ENCODE results near the gene TPSB2. TPM values are rescaled to one million over a fixed set of nuclear protein-coding genes. Genes with fewer than 3 reads are reported as not detected.
"Not testable (repeated sequence)": the region's sequence is repeated elsewhere in the genome, so short reads cannot be mapped to it uniquely, and the experiment has no call there.

Gene TPSB2
- total RNA-seq, 2 experiments from 2014 or later, result not detected

DNA sequence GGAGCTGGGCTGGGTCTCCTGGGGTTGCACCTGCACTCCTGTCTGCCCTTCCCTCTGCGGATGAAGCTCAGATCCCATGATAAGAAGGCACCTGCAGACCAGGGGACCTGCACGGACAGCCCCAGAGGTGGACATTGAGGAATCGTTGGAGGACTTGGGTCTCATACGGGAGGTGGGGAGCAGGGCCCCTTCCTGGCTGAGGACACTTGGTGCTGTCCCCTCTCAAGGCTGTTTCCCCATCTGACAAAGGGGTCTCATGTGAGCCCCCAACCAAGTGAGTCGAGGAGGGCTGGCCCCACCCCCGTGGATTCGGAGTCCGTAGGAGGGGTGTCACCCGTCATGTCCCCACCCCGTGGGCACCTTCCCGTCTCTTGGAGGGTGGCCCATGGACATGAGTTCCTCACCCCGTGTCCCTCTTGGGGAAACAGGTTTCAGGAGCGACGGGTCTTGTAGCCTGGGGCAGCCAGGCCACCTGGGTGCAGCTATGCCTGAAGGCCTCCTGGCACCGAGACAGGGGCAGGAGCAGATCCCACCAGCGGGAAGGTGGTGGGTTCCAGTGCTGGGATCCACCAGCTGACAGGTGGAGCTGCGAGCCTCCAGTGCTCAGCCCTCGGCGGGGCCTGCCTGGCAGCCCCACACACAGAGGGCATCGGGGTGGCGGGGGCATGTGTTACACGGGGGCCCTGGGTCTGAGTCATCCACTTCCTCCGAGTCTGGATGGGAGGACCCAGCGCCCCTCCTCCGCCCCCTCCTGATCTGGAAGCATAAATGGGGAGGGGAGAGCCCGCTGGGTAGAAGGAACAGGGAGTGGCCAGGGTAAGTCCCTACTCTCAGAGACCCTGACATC lies 25.5 kb upstream of the TPSB2 start, which contains the start of gene TPSD1:
TPSD1 (plus strand) TSS at position 794 of the 847 bp plus-strand sequence. CDS start 212 bp downstream, outside the sequence.
- not testable (repeated sequence) for H3K4me3 Mint-ChIP-seq, H3K27ac Mint-ChIP-seq, H3K36me3 Mint-ChIP-seq, H3K9me3 Mint-ChIP-seq, H3K4me1 Mint-ChIP-seq, DNase-seq
- peaks cover 18% of the 10 kb centered on the region for H3K27me3 Mint-ChIP-seq

DNA sequence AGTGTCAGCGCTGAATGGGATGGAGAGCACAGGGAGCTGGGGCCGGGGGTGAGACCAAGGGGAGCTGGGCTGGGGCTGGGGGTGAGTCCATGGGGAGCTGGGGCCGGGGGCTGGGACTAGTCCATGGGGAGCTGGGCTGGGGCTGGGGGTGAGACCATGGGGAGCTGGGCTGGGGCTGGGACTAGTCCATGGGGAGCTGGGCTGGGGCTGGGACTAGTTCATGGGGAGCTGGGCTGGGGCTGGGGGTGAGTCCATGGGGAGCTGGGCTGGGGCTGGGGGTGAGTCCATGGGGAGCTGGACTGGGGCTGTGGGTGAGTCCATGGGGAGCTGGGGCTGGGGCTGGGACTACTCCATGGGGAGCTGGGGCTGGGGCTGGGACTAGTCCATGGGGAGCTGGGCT lies 24.8 kb upstream of the TPSB2 start:
- H3K27me3 Mint-ChIP-seq, result peaks cover 12% of the 10 kb centered on the region

DNA sequence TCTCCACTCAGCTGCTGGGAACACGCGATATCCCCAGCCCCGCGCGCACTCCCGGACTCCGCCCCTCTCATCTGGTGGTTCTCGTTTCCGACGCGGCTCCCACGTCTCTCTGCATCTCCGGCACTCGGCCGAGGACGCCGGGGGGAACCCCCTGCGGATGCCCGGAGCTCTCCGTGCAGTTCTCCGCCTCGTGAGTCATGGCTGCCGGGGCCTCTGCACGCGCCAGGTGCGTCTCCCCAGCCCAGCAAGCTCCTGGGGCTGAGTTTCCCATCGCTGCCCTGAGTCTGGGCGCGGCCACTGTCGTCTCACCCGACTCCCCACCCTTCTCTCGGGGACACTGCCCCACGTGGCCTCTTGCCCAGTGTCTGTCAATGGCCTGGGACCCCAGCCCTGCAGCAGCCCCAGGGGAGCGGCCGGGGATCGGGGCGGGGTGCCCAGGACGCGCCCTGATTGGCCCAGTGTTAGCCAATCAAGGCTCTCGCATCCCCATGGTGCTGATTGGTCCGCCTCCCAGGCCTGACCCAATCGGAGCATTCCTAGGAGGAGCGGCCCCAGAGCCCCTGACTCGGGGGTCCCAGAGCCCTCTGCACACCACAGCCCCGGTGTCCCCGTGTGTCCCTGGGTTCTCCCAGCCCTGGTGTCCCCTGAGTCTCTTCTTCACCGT lies 23.8 kb upstream of the TPSB2 start:
- H3K4me3 Mint-ChIP-seq, H3K9me3 Mint-ChIP-seq, H3K27me3 Mint-ChIP-seq, H3K36me3 Mint-ChIP-seq, DNase-seq, H3K4me1 Mint-ChIP-seq, H3K27ac Mint-ChIP-seq: not testable (repeated sequence)

More for the DNA sequence above, 24.8 kb upstream of the TPSB2 start:
- not testable (repeated sequence) for H3K4me3 Mint-ChIP-seq, H3K9me3 Mint-ChIP-seq, H3K36me3 Mint-ChIP-seq, DNase-seq, H3K4me1 Mint-ChIP-seq, H3K27ac Mint-ChIP-seq

DNA sequence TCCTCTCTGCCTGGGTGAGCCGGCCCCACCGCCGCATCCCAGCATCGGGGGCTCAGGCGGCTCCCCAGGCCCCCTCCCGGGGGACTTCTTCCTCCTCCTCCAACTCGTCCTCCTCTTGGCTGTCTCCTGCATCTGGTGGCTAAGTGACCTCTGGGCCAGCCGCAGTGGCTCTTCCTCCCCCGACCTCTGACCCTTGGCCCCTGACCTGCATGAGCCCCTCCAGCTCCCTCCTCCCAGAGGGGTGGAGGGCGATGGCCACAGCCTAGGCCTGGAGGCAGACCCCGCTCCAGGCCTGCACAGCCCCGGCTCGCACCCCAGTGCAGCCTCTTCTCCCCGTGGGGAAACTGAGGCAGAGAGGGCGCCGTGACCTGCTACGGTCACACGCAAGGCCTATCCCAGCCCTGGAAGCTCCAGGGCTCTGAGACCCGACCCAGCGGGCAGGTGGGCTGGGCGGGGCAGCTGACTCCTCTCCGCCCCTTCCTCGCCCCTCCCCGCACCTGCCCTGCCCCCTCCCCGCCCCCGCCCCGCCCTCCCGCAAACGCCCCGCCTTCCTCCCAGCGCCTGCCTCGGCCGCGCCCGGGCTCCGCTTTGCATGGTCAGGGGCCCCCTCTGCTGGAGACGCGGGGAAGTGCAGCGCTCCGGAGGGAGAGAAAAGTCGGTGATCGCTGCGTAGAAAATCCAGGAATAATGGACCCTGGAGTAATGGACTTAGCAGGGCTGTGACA lies 19.2 kb upstream of the TPSB2 start:
- H3K27me3 Mint-ChIP-seq, result peaks cover 24% of the 10 kb centered on the region
- H3K4me1 Mint-ChIP-seq, H3K27ac Mint-ChIP-seq, H3K4me3 Mint-ChIP-seq, H3K9me3 Mint-ChIP-seq, H3K36me3 Mint-ChIP-seq, DNase-seq: not testable (repeated sequence)

DNA sequence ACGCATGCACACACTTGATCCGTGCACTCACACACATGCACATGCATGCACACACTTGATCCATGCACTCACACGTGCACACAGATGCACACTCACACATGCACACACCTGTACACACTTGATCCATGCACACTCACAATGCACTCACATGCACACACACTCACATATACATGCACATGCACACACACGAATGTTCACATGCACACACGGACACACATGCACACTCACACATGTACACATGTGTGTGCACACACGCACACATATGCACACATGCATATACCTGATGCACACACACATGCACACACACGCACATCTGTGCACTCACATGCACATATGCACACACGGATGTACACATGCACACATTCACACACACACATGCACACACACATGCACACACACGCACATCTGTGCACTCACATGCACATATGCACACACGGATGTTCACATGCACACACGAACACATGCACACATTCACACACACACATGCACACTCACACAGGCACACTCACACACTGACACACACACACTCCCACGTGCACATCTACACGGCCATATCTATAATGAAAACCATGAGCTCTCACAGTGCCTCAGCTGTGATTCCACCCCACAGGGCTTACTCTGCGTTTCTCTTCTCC lies 18.0 kb upstream of the TPSB2 start:
- not testable (repeated sequence) for H3K36me3 Mint-ChIP-seq, H3K27ac Mint-ChIP-seq, DNase-seq, H3K4me1 Mint-ChIP-seq, H3K4me3 Mint-ChIP-seq, H3K9me3 Mint-ChIP-seq
- H3K27me3 Mint-ChIP-seq, result peaks cover 24% of the 10 kb centered on the region

DNA sequence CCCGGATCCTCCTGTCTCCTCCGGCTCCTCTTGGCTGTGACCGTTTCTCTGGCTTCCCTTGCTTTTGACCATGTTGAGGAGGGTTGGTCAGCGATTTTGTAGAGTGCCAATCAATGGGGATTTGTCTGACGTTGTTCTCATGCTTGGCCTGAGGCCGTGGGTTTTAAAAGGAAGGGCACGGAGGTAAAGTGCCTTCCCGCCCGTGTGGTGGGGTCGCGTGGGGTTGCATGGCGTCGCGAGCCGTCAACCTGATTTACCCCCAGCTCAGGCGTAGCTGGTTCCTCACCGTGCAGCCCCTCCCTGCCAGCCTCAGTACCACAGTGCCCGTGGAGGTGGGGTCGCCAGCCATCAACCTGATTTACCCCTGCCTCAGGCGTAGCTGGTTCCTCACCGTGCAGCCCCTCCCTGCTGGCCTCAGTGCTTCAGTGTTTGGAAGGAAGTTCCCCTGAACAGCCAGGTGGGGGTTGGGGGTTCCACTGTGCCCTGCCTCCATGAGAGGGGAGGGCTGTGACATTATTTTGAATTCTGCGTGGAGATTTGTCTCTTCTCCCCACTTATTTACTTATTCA lies 15.6 kb upstream of the TPSB2 start:
- Mint-ChIP-seq H3K9me3 (no peaks in the 10 kb centered on the region), H3K27ac (no peak overlapping the region), H3K4me1 (no peaks in the 10 kb centered on the region), H3K4me3 (no peak overlapping the region), H3K27me3 (peaks cover 24% of the 10 kb centered on the region), H3K36me3 (no peaks in the 10 kb centered on the region)
- no peak for DNase-seq

DNA sequence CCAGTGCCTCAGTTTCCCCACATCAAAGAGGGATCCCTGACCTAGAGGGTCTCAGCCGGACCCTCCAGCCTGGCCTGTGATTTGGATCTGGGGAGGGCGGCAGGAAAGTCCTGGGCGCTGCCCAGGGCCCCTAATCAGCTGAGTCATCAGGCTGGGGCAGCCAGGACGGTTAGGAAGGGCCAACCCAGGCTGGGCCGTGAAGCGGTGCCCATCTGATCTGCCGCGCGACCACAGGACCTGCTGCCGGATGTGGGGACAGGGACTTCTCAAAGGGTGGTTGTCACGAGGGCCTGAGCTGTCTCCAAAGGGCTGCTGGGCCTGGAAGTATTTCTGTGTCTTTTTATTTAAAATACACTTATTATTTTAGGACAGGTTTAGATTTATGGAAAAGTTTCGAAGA lies 14.9 kb upstream of the TPSB2 start:
- no peaks in the 10 kb centered on the region for H3K9me3 Mint-ChIP-seq
- no peak for DNase-seq
- H3K27ac Mint-ChIP-seq, result no peak overlapping the region
- no peak overlapping the region for H3K4me3 Mint-ChIP-seq
- peaks cover 24% of the 10 kb centered on the region for H3K27me3 Mint-ChIP-seq
- H3K4me1 Mint-ChIP-seq, result no peaks in the 10 kb centered on the region
- no peaks in the 10 kb centered on the region for H3K36me3 Mint-ChIP-seq

DNA sequence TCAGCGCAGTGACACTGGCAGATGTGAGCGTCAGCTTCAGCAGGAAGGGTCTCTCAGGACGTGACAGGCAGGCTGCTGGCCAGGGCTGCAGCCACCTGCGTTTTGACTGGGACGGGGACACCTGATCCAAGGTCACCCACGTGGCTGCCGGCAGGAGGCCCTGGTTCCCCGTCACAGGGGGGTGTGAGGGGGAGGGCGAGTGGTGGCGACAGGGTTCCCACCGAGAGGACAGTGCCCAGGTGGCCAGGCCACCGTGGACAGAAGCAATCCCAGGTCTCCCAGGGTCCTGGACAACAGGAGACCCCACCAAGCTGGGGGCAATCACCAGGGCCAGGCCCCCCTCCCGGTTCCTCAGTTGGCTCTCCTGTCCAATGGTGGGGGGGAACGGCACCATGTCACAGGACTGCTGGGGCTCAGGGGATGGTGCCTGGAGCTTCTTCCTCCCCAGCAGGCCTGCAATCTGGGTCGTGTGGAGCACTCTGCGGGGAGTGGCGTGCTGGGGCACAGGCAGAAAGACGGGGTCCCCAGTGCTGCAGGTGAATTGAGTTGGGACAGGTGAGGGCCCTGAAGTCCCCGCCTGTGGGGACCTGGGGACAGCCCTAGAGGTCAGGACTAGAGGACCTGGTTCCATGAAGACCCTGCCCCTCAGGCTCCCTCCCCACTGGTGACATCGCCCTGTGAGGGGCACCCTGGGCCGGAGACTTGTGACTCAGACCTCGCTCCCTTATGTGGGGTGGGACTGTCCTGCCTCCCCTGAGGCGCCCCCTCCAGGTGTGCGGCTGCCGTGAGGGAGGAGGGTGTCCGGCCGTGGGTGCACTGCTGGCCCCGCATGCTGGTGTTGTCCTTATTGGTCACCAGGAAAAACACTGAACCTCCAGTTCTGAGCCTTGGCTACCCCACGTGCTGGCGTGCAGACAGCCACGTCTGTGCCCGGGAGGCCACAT lies 14.2 kb upstream of the TPSB2 start:
- not testable (repeated sequence) for H3K4me1 Mint-ChIP-seq, H3K36me3 Mint-ChIP-seq, H3K4me3 Mint-ChIP-seq, H3K9me3 Mint-ChIP-seq, H3K27ac Mint-ChIP-seq, DNase-seq
- H3K27me3 Mint-ChIP-seq, result peaks cover 24% of the 10 kb centered on the region

DNA sequence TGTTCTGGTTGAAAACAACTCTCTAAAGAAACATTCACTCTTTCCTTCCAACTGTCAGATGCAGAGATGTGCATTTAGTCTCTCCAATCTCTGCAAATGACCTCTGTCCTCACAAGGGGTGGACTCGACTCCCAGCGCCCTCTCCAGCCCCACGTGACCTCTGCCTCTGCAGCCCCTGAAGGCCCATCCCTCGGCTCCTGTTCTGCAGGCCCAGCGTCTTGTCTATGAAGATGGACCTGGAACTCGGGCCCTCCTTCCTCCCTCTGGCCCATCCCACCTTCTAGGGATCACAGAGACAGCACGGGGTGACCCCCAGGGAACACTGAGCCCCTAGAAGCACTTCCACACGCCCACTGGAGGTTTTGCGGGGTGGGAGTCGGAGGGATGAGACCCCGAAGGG lies 13.4 kb upstream of the TPSB2 start:
- not testable (repeated sequence) for H3K36me3 Mint-ChIP-seq, H3K27ac Mint-ChIP-seq, DNase-seq, H3K4me1 Mint-ChIP-seq, H3K9me3 Mint-ChIP-seq, H3K4me3 Mint-ChIP-seq
- H3K27me3 Mint-ChIP-seq, result peaks cover 24% of the 10 kb centered on the region

DNA sequence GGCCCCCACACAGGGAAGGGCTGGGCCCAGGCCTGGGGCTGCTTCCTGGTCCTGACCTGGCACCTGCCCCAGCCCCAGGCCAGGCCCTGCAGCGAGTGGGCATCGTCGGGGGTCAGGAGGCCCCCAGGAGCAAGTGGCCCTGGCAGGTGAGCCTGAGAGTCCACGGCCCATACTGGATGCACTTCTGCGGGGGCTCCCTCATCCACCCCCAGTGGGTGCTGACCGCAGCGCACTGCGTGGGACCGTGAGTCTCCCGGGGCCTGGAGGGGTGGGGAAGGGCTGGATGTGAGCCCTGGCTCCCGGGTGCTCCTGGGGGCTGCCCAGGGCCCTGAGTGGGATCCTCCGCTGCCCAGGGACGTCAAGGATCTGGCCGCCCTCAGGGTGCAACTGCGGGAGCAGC lies 11.1 kb upstream of the TPSB2 start:
- not testable (repeated sequence) for DNase-seq, H3K27ac Mint-ChIP-seq, H3K4me1 Mint-ChIP-seq, H3K36me3 Mint-ChIP-seq, H3K4me3 Mint-ChIP-seq, H3K9me3 Mint-ChIP-seq
- peaks cover 17% of the 10 kb centered on the region for H3K27me3 Mint-ChIP-seq

DNA sequence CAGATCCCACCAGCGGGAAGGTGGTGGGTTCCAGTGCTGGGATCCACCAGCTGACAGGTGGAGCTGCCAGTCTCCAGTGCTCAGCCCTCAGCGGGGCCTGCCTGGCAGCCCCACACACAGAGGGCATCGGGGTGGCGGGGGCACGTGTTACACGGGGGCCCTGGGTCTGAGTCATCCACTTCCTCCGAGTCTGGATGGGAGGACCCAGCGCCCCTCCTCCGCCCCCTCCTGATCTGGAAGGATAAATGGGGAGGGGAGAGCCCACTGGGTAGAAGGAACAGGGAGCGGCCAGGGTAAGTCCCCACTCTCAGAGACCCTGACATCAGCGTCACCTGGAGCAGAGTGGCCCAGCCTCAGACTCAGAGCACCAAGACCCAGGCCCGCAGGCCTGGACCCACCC lies 10.5 kb upstream of the TPSB2 start, which contains the start of gene TPSAB1:
TPSAB1 (plus strand) TSS at position 270 of the 400 bp plus-strand sequence. CDS start 234 bp downstream, outside the sequence.
- H3K4me1 Mint-ChIP-seq, H3K36me3 Mint-ChIP-seq, H3K9me3 Mint-ChIP-seq, H3K4me3 Mint-ChIP-seq, H3K27ac Mint-ChIP-seq, DNase-seq: not testable (repeated sequence)
- H3K27me3 Mint-ChIP-seq, result peaks cover 12% of the 10 kb centered on the region

DNA sequence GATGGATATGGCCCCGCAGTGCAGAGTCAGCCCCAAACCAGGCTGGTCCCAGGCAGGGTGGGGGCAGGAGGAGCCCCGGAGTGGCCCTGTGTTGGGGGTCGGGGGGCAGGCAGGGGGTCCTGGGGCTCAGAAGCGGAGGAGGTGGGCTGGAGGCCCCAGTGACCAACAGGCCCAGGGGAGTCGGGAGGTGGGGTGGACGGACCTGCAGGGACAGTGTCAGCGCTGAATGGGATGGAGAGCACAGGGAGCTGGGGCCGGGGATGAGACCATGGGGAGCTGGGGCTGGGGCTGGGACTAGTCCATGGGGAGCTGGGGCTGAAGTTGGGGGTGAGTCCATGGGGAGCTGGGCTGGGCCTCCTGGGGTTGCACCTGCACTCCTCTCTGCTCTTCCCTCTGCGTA lies 9.6 kb upstream of the TPSB2 start:
- H3K4me1 Mint-ChIP-seq, H3K27ac Mint-ChIP-seq, H3K27me3 Mint-ChIP-seq, H3K4me3 Mint-ChIP-seq, DNase-seq, H3K9me3 Mint-ChIP-seq, H3K36me3 Mint-ChIP-seq: not testable (repeated sequence)

DNA sequence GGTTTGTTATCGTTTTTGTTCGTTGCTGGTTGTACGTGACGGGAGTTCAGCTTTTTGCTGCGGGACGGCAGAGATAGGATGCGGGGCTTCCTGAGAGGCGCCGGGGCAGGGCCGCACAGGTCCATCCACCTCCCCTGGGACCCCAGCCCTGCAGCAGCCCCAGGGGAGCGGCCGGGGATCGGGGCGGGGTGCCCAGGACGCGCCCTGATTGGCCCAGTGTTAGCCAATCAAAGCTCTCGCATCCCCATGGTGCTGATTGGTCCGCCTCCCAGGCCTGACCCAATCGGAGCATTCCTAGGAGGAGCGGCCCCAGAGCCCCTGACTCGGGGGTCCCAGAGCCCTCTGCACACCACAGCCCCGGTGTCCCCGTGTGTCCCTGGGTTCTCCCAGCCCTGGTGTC lies 8.9 kb upstream of the TPSB2 start:
- H3K4me1 Mint-ChIP-seq, H3K9me3 Mint-ChIP-seq, DNase-seq, H3K4me3 Mint-ChIP-seq, H3K27ac Mint-ChIP-seq, H3K36me3 Mint-ChIP-seq, H3K27me3 Mint-ChIP-seq: not testable (repeated sequence)

DNA sequence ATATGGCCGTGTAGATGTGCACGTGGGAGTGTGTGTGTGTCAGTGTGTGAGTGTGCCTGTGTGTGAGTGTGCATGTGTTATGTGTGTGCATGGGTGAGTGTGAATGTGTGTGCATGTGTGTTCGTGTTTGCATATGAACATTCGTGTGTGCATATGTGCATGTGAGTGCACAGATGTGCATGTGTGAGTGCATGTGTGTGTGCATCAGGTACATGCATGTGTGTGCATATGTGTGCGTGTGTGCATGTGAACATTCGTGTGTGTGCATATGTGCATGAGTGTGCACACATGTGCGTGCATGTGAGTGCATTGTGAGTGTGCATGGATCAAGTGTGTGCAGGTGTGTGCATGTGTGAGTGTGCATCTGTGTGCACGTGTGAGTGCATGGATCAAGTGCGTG lies 8.0 kb upstream of the TPSB2 start:
- no peaks in the 10 kb centered on the region for H3K9me3 Mint-ChIP-seq
- H3K36me3 Mint-ChIP-seq, result no peaks in the 10 kb centered on the region
- no peak for DNase-seq
- no peak overlapping the region for H3K4me3 Mint-ChIP-seq
- H3K27ac Mint-ChIP-seq, result no peak overlapping the region
- H3K27me3 Mint-ChIP-seq, result peaks cover 5% of the 10 kb centered on the region
- no peaks in the 10 kb centered on the region for H3K4me1 Mint-ChIP-seq

Data from activated naive CD8-positive, alpha-beta T cell treated with anti-CD3 and anti-CD28 coated beads for 36 hours (primary cell).